NCI-H524 treated with DMSO at 0.1 percent for 48 hours (cell line): ENCODE data around the gene ABHD6.
A peak's percentile ranks its signal among the peaks of the same experiment; 100 is the strongest.
"Not testable (repeated sequence)": the region's sequence is repeated elsewhere in the genome, so short reads cannot be mapped to it uniquely, and the experiment has no call there.

Source experiments
- DNase-seq: peaks from one replicate; lab custom pipeline; 2025; lab: John Stamatoyannopoulos, UW

Gene ABHD6

DNA sequence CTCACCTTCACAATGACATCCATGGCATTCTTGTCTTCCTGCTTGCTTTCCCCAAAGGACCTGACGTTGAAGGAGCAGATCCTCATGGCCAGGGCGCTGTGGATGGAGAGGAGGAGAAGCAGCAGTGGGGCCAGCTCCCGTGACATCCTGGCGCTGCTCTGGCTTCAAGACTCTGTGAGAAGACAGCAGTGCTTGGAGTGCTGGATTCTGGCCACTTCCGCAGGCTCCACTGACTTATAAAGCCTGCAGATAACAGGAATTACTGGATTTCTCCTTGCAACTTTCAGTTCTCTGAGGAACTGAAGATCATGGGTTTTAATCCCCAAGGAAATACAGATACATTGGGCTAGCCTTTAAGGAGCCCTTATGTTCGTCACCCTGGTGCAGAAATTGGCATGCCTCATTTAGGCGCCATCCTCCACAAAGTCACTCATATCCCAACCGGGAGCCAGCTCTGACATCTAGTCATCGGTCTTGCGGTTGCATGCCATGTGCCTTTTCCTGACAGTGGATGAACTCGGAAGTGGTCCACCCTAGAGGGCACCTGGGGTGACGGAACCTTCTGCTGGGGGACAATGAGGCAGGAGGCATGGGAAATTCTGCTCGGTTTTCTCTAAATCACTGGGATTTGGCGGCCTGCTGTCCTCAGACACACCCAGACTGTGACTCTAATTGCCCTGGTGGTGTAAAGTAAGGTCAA is 26.7 kb upstream of the ABHD6 start, which contains the start of gene DNASE1L3:
TSS of gene DNASE1L3 (minus strand) at position 212 of the 700 bp plus-strand sequence. CDS start at position 146, 66 bp downstream.
- DNase-seq = no peak

DNA sequence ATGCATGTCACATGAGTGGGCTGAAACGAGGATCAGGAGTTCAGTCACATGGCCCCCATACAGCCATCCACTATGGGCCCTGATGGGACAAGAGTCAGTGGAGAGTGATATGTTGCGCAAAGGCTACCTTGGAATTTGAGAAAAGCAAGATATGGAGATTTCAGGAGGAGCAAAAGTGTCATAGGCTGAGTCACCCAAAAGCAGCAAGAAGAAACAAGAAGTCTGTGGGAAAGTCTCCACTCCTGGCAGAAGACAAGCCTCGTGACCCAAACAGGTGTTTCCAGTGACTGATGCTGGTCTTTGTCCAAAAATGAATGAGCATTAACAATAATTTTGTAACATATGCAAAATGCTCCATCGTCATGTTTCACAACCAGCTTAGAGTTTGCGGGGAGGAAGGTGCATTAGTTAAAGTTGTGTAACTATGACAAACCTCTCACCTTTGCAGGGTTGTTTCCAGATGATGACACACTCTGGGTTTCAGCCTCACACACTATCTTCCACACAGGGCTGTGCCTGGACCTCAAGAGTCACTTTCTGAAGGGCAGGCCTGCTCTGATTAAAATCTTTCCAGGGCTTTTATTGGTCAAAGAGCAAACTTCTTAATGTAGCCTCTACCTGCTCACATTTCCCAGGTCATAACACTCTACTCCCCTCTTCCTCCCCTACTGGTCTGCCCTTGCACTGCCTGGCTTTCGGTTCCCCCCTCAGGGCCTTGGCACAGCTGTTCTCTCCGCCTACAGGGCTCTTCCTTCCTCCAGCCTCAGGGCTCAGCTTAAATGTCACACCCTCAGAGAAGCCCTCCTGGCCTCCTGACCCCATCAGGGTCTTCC is 22.9 kb upstream of the ABHD6 start:
- DNase-seq = no peak

DNA sequence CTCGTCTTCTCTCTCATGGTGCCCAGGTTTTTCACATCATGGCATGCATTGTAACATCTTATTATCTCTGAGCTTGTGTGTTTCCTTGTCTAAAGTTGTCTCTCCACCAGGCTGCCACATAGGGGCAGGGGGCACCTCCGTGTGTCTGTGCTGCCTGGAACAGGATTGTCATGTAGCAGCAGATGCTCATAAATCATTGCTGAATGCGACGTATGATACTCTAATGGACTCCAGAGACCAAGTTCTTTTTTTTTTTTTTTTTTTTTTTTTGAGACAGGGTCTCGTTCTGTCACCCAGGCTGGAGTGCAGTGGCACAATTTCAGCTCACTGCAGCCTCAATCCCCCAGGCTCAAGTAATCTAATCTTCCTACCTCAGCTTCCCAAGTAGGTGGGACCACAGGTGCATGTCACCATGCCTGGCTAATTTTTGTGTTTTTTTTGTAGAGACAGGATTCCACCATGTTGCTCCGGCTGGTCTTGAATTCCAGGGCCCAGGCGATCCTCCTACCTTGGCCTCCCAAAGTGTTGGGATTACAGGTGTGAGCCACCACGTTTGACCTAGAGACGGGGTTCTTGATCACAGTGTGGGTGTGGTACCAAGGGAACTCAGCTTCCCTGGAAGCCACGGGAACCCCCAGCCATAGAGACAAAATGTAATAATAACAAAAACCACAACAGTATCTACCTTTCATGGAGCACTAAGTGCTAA is 22.1 kb upstream of the ABHD6 start:
- DNase-seq = no peak

DNA sequence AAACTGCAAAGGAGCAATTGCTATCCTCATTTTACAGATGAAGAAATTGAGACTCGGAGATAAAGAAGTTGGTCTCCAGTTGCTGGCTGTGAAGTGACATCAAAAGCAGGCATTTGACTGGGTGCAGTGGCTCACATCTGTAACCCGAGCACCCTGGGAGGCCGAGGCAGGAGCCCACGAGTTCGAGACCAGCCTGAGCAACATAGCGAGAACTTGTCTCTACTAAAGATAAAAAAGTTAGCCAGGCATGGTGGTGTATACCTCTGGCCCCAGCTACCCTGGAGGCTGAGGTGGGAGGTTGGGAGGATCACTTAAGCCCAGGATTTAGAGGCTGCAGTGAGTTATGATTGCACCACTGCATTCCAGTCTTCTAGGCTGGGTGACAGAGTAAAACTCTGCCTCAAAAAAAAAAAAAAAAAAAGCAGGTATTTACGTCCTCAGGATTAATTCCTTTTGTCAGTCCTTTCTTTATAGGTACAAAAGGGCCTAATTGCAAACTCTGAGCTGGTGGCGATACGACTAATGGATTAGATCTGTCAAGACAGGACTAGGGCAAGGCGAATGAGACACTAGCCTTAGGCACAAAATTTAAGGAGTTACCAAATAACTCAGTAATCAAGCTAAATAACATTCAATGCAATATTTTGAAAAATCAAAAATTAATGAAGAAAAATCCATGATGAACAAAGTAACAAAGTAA is 20.9 kb upstream of the ABHD6 start:
- no peak for DNase-seq

DNA sequence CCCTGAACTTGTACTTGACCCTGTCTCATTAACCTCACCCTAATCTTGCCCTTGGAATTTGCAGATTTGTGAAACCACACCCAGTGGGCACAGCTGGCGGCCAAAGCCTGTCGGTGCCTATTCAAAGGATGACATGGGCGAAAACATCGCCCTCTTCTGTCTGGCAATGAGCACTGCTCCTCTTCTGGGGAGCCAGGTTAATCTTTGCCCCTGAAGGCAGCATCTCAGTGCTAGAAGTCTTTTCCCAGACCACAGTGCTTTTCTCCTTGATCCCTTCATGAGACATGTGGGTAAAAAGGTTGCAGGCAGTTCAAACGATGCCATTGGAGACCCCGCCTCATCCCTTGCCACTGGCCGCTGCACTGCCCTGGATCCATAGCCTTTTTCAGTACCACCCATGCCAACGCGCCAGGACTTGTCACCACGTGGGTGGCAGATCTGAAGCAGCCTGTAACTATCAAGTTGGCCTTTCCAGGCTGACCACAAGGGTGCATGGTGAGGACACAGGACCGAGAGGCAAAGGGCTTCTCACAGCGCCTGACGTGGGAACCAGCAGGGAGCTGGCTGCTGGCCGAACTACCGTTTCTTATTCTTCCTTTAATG is 20.3 kb upstream of the ABHD6 start:
- peak; percentile 26 for DNase-seq

DNA sequence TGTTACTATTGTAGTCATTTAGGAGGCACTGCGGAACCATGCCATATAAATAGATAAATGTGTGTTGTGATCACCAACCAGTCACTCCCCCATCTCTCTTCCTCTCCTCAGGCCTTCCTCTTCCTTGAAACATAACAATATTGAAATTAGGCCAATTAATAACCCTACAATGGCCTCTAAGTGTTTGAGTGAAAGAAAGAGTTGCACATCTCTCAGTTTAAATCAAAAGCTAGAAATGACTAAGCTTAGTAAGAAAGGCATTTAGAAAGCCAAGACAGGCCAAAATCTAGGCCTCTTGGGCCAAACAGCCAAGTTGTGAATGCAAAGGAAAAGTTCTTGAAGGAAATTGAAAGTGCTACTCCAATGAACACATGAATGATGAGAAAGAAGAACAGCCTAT is 18.7 kb upstream of the ABHD6 start:
- DNase-seq = no peak

DNA sequence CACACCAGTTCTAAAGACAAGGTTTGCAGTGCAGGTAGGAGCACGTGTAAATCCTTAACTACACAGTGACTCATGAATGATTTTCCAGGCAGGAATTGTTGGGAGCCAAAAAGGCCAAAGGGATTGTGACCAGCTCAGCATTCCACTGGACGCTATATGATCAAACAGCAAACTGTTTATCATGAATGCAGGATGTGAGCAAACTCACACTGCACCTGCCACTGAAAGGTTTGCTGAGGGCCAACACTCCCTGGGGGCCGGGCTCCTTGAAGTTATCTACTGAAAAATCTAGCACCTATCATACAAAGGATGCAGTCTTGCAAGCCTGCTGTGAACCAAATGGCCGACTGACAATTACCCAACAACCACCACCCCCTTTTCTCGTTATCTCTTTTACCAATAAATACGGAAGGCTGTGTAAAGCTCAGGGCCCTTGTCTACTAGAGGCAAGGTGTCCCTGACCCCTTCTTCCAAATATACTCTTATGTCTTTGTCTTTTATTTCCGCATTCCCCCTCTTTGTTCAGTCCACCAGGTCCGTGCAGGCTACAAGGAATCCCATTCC is 15.3 kb upstream of the ABHD6 start:
- no peak for DNase-seq

DNA sequence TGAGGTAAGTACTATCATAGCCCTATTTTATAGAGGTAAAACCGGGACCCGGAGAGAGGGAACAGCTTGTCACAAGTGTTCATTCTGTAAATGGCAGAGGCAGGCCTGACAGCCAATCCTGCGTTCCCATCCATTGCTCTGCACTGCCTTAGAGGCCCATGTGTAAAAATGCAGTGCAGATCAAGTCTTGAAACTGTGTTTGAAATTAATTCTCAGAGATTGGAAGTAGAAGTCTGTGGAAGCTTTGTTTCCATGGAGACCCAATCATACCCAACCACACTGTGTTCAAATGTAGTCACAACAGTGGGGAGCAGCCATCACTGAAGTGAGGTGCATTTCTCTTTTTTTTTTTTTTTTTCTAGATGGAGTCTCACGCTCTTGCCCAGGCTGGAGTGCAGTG is 13.7 kb upstream of the ABHD6 start:
- no peak for DNase-seq

DNA sequence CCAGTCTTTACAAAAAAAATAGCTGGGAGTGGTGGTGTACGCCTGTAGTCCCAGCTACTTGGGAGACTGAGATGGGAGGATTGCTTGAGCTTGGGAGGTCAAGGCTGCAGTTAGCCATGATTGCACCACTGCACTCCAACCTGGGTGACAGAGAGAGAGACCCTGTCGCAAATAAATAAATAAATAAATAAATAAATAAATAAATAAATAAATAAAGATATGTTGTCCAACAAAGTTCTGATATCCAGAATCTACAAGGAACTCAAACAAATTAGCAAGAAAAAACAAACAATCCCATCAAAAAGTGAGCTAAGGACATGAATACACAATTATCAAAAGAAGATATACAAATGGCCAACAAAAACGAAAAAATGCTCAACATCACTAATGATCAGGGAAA is 9.7 kb upstream of the ABHD6 start:
- not testable (repeated sequence) for DNase-seq

DNA sequence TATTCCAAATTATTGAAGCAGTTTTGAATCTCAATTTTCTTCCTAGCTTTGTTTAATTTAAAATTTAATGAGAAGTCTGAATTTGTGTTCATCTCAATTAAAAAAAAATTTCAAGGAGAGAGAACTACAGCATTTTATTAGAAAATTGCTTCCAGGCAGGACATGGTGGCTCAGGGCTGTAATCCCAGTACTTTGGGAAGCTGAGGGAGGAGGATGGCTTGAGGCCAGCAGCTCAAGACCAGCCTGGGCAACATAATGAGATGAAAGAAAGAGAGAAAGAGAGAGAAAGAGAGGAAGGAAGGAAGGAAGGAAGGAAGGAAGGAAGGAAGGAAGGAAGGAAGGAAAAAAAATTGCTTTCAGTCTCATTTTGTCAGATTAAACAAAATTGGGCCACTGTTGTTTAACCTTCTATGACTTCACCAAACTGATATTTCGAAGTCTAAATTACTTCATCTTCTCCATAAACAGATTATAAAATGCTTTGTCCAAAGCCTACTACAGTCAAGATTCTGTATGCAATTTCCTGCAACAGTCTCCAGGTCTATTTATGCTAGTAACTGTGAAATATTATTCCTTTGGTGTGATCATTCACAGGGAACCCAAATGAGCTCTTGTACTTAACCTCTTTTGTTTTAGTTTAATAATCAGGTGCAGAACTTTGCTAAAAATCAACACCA is 6.6 kb upstream of the ABHD6 start:
- DNase-seq = no peak

DNA sequence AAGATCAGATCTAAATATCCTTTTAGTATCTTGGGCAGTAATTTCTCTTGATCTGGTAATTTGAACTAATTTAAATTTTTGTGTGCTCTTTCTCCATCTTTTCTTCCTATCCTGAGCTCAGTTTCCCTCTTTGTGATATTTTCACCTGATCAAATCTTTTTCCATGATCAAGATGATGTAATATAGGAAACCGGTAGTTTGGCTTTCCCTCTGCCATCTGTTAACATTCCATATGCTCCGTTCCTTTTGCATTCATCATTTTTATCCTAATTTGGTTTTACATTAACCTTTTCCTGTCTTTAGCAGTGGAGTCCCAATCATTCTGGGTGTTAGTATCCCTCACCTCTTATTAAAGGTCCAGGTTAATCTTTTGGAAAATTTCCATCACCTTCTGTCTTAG is 5.9 kb upstream of the ABHD6 start:
- DNase-seq = peak; percentile 7

DNA sequence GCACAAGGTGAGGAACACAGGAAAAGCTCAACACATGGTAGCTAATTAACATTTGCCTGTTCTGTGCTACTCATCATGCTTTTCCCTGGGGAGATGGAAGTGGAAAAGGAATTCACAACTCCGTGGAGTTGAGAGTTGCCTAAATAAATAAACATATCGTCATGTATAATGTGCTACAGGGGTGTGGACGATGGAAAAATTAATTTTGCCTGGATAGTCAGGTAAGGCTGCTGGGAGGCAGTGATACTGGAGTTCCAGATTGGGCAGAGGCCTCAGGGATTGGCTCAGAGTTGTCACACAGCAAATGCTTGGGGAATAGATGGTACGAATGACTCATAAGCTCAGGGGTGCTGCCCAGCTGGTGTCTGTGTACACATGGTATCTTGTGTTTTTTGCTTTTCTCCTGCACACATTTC is 3.1 kb upstream of the ABHD6 start:
- DNase-seq = no peak

DNA sequence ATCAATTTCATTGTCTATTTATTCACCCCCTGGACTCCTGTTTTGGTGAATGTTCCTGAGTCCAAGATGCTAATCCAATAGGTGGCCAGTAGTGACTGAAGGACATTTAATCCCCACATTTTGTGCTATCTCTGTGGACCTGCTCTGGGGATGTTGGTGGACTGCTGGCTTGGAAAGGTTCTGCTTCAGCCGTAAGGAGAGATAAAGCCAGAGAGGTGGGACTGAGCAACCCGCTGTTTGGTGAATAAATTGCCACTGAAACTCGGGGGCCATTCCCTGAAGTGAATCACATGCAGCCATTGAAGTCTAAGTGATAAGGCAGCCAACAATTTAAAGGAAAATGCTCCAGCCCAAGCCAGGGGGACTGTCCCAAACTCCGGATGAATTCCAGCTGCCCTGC is 1.6 kb upstream of the ABHD6 start:
- DNase-seq = no peak

DNA sequence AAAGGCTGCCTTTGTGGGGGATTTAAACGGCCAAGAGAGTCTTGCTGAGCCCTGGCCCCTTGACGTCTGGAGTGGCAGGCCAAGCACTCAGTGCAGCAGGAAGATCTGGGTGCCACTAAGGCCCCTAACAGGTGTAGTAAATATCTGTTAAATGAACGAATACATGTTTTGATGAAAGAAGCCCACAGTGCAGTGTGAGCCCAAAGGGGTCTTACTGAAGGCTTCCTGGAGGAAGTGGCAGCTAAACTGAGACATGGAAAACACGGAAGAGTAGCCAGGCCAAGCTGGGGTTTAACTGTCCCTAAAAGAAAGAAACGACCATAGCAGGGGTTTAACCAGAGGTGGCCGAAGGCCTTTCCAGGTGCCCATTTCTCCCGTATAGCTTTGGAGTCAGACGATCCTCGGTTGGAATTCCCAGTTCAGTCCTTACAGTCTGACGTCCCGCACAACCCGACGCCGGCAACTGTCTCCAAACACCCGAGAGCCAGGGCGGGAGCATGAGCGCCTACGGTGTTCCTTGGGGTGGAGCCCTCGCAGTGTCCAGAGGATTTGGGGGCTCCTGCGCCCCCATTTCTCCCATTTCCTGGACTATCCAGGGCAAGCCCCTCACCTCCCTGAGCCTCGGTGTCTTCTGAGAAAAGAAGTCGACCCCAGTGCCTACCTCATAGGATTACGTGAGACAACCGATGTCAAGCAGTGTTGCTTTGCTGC is 910 bp upstream of the ABHD6 start:
- DNase-seq = no peak

DNA sequence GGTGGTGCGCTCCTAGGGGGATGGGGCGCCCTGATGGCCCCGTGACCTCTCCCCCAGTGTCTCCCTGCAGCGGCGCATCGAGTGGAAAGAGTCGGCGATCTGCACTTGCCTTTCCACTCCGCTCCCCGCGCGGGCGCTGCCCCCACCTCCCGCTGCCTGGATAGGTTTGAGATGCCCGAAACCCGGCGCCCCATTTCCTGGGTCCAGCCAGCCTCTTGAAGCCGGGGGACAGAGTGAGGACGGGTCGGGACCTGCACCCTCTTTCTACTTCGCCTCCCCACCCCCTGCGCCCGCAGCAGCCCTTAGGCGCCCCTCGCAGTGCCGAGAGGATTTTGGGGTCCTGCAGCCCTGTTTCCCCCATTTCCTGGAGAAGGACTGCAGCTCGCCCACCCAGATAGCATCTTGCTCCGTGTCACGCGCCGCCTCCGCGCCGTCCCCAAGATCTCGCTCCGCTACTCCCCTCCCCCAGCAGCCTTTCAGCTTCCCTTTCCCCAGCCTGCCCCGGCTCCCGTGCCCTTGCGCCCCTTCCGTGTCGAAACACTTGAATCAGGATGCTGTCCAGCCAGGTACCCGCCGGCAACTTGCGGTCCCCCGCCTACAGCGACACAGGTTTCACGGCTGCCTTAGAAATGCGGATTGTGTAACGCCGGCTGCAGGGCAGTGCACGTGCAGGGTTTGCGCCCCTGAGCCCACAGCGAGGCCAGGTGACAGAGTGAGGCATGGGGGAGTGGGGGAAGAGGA is 519 bp downstream of the ABHD6 start:
- no peak for DNase-seq

DNA sequence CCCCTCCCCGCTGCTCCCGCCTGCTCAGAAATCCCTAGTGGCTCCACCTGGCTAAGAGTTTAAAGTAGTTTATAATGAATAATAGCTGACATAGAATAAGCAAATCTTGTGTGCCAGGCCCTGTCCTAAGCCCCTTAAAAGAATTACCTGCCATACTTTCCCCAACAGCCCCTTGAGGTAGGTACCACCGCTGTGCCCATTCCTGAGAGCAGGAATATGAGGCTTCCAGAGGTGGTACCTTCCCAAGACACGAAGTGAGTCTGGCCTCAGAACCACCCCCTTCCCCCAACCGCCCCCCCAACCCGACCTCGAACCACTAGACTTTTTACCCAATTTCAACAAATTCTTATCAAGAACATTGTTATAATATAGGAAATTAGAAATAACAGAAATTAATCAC is 1.2 kb downstream of the ABHD6 start:
- no peak for DNase-seq

DNA sequence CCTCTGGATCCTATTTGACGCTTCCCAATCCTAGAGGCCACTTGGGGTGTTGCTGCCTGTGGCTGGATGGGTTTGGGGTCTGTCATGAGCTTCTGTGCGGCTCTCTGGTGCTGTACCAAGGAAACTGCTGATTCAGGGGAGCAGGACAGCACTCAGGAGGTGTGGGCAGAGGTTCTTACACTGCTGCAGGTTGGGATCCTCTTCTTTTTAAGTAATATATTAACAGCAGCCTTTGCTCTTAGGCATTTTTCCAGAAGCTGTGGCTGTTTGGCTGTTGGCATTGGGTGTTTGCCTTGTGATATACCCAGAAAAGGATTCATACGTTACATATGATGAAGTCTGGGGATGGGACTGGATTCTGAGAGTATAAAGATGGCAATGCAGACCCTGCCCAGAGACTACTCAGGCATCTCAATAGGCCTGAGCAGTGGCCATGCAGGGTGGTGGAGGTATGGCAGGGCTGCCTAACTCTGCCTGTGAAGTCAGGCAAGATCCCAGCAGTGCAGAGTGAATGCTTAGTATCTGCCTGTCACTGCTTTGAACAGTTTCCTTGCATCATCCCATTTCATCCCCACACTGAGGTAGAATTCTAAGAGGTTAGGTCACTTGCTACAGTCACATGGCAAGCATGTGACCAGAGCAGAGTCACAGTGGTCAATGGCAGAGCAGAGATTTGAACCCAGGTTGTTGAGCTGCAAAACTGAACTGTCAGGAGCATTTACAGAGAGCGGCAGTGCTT is 3.9 kb downstream of the ABHD6 start:
- no peak for DNase-seq

DNA sequence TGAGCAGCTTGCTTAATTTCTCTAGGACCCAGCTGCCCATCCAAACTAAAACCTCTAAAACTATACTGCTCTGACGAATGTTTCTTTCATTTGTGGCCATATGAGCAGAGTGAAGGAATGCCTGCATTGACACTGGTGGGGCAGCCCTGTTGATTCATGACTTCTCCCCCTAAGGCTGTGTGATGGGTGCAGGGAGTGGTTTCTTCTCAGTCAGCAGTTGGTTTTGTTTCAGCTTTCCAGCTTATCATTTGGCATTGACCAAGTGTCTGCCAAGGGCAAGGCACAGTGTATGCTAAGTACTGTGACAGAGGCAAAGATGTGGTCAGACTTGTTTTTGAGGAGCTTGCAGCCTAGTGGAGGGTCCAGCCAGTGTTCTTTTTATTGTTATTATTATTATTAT is 4.7 kb downstream of the ABHD6 start:
- no peak for DNase-seq

DNA sequence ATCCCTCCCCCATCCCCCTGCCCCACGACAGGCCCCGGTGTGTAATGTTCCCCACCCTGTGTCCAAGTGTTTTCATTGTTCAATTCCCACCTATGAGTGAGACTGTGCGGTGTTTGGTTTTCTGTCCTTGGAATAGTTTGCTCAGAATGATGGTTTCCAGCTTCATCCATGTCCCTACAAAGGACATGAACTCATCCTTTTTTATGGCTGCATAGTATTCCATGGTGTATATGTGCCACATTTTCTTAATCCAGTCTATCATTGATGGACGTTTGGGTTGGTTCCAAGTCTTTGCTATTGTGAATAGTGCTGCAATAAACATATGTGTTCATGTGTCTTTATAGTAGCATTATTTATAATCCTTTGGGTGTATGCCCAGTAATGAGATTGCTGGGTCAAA is 5.3 kb downstream of the ABHD6 start:
- DNase-seq = not testable (repeated sequence)
